PC-3 (cell line): ENCODE data around the gene VSTM2B.

ENCODE experiments used
- EZH2 ChIP-seq: fragments of 300-600 bp; sonication (generic); IDR thresholded peaks from one replicate; pipeline ENCODE4 v1.6.1; 2017; ENCODE audit warnings: antibody characterized with exemption, mild to moderate bottlenecking, low read length; ENCODE audit not compliant: unreplicated experiment
- EZH2phosphoT487 ChIP-seq: fragments of 300-600 bp; sonication (generic); IDR thresholded peaks from 2 replicates; pipeline ENCODE4 v1.6.1; 2018; ENCODE audit warnings: mild to moderate bottlenecking, antibody characterized with exemption, low read length, borderline replicate concordance
- TF ChIP-seq, protein P1 (sequence below): fragments of 300-600 bp; sonication (generic); conservative IDR thresholded peaks from 2 replicates; pipeline ENCODE4 v1.5.1; 2017; ENCODE audit warnings: antibody characterized with exemption, low read depth, mild to moderate bottlenecking, low read length

DNA sequence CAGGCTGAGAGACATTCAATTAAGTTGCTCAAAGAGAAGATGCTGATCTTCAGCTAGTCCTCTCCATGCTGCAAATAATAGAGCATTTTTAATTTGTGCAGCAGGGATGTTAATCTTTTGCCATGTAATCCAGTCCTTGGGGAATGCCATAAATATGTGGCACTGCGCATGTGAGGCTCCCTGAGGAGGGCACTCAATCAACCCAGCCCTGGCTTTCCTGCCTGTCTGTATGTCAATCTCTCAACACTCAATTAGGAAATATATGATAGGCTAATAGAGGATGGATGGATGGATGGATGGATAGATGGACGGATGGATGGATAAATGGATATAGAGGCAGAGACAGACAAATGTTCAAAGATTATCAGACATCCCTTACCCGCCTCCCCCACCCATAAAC is 48.7 kb downstream of the VSTM2B start:
- TF ChIP-seq, protein P1, sequence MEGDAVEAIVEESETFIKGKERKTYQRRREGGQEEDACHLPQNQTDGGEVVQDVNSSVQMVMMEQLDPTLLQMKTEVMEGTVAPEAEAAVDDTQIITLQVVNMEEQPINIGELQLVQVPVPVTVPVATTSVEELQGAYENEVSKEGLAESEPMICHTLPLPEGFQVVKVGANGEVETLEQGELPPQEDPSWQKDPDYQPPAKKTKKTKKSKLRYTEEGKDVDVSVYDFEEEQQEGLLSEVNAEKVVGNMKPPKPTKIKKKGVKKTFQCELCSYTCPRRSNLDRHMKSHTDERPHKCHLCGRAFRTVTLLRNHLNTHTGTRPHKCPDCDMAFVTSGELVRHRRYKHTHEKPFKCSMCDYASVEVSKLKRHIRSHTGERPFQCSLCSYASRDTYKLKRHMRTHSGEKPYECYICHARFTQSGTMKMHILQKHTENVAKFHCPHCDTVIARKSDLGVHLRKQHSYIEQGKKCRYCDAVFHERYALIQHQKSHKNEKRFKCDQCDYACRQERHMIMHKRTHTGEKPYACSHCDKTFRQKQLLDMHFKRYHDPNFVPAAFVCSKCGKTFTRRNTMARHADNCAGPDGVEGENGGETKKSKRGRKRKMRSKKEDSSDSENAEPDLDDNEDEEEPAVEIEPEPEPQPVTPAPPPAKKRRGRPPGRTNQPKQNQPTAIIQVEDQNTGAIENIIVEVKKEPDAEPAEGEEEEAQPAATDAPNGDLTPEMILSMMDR = no peak
- TF ChIP-seq EZH2 = no peak
- no peak for TF ChIP-seq EZH2phosphoT487
